Measurements from ENCODE around the gene LRPAP1. TPM values are rescaled to one million over a fixed set of nuclear protein-coding genes. Genes with fewer than 3 reads are reported as not detected.
"Not testable (repeated sequence)": the region's sequence is repeated elsewhere in the genome, so short reads cannot be mapped to it uniquely, and the experiment has no call there.

LRPAP1 gene
- total RNA-seq, 2 donors from 2014 or later, result 82.5 to 93.9 TPM

DNA sequence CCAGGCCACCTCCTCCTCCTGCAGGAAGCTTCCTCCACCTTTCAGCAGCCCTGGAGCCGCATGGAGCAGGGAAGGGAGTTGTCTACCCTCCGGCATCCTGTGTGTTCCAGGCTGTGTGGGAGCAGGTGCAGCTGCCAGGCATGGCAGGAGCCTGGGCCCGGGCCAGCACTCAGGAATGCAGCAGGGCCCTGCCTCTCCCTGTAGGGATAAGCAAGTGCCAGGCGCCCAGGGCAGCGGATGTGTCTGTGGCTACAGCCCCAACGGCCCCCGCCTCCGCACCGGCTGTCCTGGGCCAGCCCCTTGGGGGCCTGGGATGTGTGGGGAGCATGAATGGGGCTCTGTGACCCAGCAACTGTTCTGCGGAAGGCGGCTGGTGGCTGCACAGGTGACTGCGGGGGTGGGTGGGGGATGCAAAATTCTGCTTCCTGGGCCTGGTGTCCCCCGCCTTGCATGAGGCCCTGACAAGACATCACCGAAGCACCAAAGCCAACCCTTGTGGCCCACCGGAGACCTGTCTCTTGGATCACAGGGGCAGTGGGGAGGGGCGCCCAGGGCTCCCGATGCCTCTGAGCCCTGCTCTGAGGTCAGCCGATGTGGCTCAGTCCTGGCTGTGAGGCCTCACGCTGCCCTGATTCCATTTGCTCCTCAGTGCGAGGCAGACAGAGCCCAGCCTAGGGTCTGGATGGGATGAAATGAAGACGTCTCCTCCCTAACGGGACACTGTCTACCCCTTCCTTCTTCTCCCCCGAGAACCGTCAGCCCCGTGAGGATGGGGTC is 70.5 kb downstream of the LRPAP1 start:
- ATAC-seq (peak; percentile 92), DNase-seq (peak; percentile 96 to 99 (median 98))
- TF ChIP-seq, protein P1, sequence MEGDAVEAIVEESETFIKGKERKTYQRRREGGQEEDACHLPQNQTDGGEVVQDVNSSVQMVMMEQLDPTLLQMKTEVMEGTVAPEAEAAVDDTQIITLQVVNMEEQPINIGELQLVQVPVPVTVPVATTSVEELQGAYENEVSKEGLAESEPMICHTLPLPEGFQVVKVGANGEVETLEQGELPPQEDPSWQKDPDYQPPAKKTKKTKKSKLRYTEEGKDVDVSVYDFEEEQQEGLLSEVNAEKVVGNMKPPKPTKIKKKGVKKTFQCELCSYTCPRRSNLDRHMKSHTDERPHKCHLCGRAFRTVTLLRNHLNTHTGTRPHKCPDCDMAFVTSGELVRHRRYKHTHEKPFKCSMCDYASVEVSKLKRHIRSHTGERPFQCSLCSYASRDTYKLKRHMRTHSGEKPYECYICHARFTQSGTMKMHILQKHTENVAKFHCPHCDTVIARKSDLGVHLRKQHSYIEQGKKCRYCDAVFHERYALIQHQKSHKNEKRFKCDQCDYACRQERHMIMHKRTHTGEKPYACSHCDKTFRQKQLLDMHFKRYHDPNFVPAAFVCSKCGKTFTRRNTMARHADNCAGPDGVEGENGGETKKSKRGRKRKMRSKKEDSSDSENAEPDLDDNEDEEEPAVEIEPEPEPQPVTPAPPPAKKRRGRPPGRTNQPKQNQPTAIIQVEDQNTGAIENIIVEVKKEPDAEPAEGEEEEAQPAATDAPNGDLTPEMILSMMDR (IDR thresholded peaks at IDR 0.05), result peak in 2 of 7 experiments; percentile 15 to 24
- TF ChIP-seq POLR2A (IDR thresholded peaks at IDR 0.05), result peak; percentile 22 to 71 (median 56)
- intact Hi-C loops (cut with DNase I), result no loop called here
- Histone ChIP-seq H3K27me3 (no peaks in the 10 kb centered on the region), H3K27ac (peak overlapping the region; percentile 77 to 92 (median 82)), H3K36me3 (replicated peaks in 1 of 2; ENCODE audit: insufficient read depth in 1 of 2, low read depth in 2 of 2) (no peaks in the 10 kb centered on the region), H3K9me3 (no peaks in the 10 kb centered on the region), H3K4me3 (no peak overlapping the region), H3K4me1 (peaks cover 41% of the 10 kb centered on the region)
- WGBS, 2 donors, result 18 to 37% methylated on average over 11 to 25 of the region's 25 CpGs

DNA sequence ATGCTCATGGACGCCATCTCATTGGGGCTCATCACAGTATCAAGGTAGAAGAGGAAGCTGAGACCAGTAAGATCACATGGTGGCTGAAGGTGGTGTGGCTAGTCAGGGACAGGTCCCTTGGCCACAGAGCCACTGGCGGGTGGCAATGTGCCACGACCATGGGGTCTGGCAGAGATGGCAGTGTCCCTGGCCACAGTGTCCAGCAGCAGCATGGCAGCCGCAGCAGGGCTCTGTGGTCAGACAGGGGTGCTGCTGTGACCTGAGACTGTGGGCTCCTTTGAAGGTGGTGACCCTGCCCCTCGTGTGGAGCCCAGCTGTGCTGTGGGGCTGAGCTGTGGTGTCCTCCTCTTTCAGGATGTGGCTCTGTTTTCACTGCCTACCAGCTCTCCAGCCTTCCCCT is 71.3 kb downstream of the LRPAP1 start:
- no peaks in the 10 kb centered on the region for H3K9me3 ChIP-seq
- no peak for DNase-seq
- 79 to 100% methylated on average over 1 to 5 of the region's 5 CpGs for WGBS, 2 donors
- peak overlapping the region; percentile 77 to 92 (median 82) for H3K27ac ChIP-seq
- peak; percentile 2 for ATAC-seq
- no peak for TF ChIP-seq POLR2A (IDR thresholded peaks at IDR 0.05)
- TF ChIP-seq, protein P1 (IDR thresholded peaks at IDR 0.05), result no peak
- intact Hi-C loops (cut with DNase I), result no loop called here
- no peaks in the 10 kb centered on the region for H3K36me3 ChIP-seq (replicated peaks in 1 of 2; ENCODE audit: insufficient read depth in 1 of 2, low read depth in 2 of 2)
- H3K4me1 ChIP-seq, result peaks cover 41% of the 10 kb centered on the region
- H3K27me3 ChIP-seq, result no peaks in the 10 kb centered on the region
- no peak overlapping the region for H3K4me3 ChIP-seq

DNA sequence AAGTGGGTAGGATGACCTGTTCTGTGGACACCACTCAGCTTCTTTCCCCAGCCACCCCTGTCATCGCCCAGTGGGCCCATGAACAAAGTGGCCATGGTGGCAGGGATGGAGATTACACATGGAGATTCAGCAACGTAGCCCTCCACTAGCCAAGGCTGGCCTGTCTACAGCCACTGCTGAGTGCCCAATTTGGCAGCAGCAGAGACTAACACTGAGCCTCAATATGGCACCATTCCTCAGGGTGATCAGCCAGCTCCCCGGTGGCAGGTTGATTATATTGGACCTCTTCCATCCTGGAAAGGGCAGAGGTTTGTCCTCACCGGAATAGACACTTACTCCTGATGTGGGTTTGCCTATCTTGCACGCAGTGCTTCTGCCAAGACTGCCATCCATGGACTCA is 73.1 kb downstream of the LRPAP1 start:
- ATAC-seq; H3K27ac ChIP-seq; intact Hi-C loops (cut with DNase I); H3K4me3 ChIP-seq; H3K27me3 ChIP-seq; H3K36me3 ChIP-seq (replicated peaks in 1 of 2; ENCODE audit: insufficient read depth in 1 of 2, low read depth in 2 of 2); H3K9me3 ChIP-seq; DNase-seq: not testable (repeated sequence)
- peaks cover 34% of the 10 kb centered on the region for H3K4me1 ChIP-seq
- 66 to 73% methylated on average over 3 to 5 of the region's 5 CpGs for WGBS, 2 donors

DNA sequence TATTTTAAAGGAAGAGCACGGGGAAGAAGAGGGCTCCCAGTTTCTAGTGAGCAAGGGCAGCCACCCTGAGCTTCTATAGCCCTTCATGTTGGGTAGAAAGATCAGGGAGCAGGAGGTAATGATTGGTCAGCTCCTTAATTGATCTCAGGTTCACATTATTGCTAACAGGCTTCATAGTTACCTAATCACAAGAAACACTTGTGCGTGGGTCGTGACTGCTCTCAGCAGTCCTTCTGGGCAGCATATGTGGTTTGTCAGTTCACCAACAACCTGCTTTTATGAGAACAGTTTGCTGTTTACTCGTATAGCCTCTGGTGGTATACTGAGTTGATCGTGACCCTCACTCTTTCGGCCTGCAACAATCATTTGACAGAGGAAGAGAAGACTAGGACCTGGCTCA is 73.9 kb downstream of the LRPAP1 start:
- H3K36me3 ChIP-seq (replicated peaks in 1 of 2; ENCODE audit: insufficient read depth in 1 of 2, low read depth in 2 of 2), result no peaks in the 10 kb centered on the region
- peaks cover 0 to 5% (median 0%) of the 10 kb centered on the region in 3 donors for H3K9me3 ChIP-seq
- no peaks in the 10 kb centered on the region for H3K27me3 ChIP-seq
- ATAC-seq, result no peak
- H3K27ac ChIP-seq, result no peak overlapping the region
- peaks cover 27% of the 10 kb centered on the region for H3K4me1 ChIP-seq
- intact Hi-C loops (cut with DNase I), result no loop called here
- TF ChIP-seq, protein P1 (IDR thresholded peaks at IDR 0.05), result no peak
- TF ChIP-seq POLR2A (IDR thresholded peaks at IDR 0.05), result no peak
- WGBS, 2 donors, result 89 to 91% methylated on average over 6 of the region's 6 CpGs
- DNase-seq, result no peak
- no peak overlapping the region for H3K4me3 ChIP-seq

DNA sequence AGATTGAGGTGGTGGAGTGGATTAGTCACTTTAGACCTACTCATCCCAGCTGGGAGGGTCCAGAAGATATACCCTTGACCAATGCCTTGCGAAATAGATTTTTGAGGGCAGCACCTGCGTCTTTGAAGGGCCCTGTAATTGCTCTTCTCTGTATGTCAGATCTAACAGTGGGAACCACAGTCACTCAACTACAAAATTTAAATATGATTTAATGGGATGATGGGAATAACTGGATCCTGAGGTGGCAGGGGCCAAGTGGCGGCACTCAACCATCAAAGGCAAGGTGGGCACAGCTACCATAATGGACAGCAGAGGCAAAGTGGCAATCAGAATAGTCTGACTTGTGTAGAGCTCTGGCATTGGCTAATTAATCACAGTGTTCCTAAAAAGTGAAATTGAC is 76.6 kb downstream of the LRPAP1 start:
- intact Hi-C loops (cut with DNase I); H3K4me3 ChIP-seq; H3K9me3 ChIP-seq; H3K36me3 ChIP-seq (replicated peaks in 1 of 2; ENCODE audit: insufficient read depth in 1 of 2, low read depth in 2 of 2); ATAC-seq; DNase-seq; H3K27me3 ChIP-seq; H3K27ac ChIP-seq: not testable (repeated sequence)
- 85 to 96% methylated on average over 3 of the region's 3 CpGs for WGBS, 2 donors
- peaks cover 17% of the 10 kb centered on the region for H3K4me1 ChIP-seq

Other genes with a start within 250 kb of the LRPAP1 start
- 10 to 100 TPM in 1 of 2 donors, 1 to 10 TPM in 1; 9.1 to 12.5 TPM for gene RGS12, start 239.4 kb downstream of the LRPAP1 start, total RNA-seq
- under 1 TPM in 1 of 2 donors, not detected in 1; 0.78 TPM for gene HGFAC, start 90.5 kb downstream of the LRPAP1 start, total RNA-seq
- 1 to 10 TPM; 6.3 to 7.0 TPM for gene DOK7, start 69.1 kb downstream of the LRPAP1 start, total RNA-seq
- 10 to 100 TPM in 1 of 2 donors, 1 to 10 TPM in 1; 6.7 to 10.5 TPM for gene ADRA2C, start 234.0 kb upstream of the LRPAP1 start, total RNA-seq

All from body of pancreas (tissue), 4 donors.